Stimulated activated CD8-positive, alpha-beta memory T cell treated with anti-CD3 and anti-CD28 coated beads, Interleukin-4, amount 100 ng/mL, for 1 hour (primary cell): Measurements from ENCODE around the gene GNAS-AS1.
"Not testable (repeated sequence)": the region's sequence is repeated elsewhere in the genome, so short reads cannot be mapped to it uniquely, and the experiment has no call there.

Experiments used
- DNase-seq, 2 donors: peaks; one replicate each; pipeline ENCODE4 v3.0.0-alpha.2; 2020; ENCODE audit warnings: low read depth in 2 of 2, low spot score in 1 of 2

Gene GNAS-AS1

GRCh38 chr20:58837717-58838116, 13.0 kb downstream of the GNAS-AS1 start:
- no peak for DNase-seq

GRCh38 chr20:58836616-58837204, 14.0 kb downstream of the GNAS-AS1 start:
- DNase-seq = no peak

- no peak for DNase-seq
These were observed 15.5 kb downstream of the GNAS-AS1 start for GRCh38 chr20:58835231-58835630.

- DNase-seq = no peak
These were observed 16.8 kb downstream of the GNAS-AS1 start for GRCh38 chr20:58833921-58834320.

- no peak for DNase-seq
These were observed 18.2 kb downstream of the GNAS-AS1 start for GRCh38 chr20:58832457-58832856.

- DNase-seq = no peak
These were observed 21.2 kb downstream of the GNAS-AS1 start for GRCh38 chr20:58829531-58829941.

DNA sequence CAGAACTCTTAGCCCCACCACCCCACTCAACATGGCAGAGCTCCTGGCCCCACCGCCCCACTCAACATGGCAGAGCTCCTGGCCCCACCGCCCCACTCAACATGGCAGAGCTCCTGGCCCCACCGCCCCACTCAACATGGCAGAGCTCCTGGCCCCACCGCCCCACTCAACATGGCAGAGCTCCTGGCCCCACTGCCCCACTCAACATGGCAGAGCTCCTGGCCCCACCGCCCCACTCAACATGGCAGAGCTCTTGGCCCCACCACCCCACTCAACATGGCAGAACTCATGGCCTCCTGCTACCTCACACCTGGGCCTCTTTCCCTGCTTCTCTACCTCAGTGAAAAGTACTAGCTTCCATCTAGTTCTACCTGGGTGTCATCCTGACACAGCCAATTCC, 21.9 kb downstream of the GNAS-AS1 start:
- DNase-seq = not testable (repeated sequence)

- DNase-seq = no peak
These were observed 22.6 kb downstream of the GNAS-AS1 start for GRCh38 chr20:58828136-58828535.

DNA sequence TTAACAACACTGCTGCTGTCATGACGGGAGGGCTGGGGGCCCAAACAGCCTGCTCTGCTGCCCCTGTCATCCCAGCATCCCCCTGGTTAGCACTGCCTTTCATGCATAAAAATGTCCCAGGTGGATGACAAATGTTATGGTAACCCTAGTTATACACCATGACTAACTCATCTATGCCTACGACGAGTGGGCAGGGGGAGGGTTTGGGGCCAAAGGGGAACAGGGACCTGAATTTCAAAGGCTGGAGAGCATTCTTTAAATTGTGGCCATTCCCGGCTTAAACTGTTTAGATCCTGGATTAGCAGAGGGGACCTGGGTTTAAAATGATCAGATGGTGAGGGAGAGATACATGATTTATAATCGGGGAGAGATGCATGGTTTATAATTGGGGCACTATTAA, 24.4 kb downstream of the GNAS-AS1 start:
- DNase-seq = no peak

- no peak for DNase-seq
These were observed 25.3 kb downstream of the GNAS-AS1 start for GRCh38 chr20:58825450-58825849.

GRCh38 chr20:58824843-58825242, 25.9 kb downstream of the GNAS-AS1 start:
- DNase-seq = no peak

- DNase-seq = no peak
These were observed 27.7 kb downstream of the GNAS-AS1 start for GRCh38 chr20:58822748-58823730.

- no peak for DNase-seq
These were observed 28.6 kb downstream of the GNAS-AS1 start for GRCh38 chr20:58822149-58822548.

- DNase-seq = not testable (repeated sequence)
These were observed 30.2 kb downstream of the GNAS-AS1 start for GRCh38 chr20:58820515-58820914.

GRCh38 chr20:58819921-58820320, 30.8 kb downstream of the GNAS-AS1 start:
- no peak for DNase-seq

DNA sequence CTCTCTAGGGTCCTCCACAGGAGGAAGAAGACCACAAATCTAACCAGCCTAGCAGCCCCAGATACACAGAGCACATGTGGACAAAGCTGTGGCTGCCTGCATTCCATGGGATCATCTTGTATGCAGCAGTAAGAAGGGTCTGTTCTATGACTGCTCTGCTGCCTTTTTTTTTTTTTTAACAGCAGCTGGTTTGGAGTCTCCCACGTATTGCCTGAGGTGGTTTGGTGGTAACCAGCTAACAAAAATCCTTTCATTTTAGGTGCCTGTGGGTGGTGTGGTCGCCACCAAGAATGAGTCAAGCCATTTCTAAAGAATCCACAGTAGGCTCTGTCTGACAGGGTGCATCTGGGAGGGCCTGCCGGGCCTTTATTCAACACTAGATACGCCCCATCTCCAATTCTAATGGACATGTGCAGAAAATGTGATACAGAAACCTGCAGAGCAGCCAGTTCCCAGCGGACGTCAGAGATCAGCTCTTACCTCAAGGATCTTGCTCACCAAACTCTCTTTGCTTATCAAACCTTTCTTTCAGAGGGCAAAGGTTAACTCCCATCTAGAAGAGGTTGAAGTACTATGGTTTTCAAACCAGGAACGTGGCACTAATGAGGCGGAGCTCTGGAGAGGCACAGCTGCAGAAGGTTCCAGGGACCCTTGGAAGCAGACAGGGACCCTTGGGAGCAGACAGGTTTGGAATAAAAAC, 32.0 kb downstream of the GNAS-AS1 start:
- DNase-seq = no peak

DNA sequence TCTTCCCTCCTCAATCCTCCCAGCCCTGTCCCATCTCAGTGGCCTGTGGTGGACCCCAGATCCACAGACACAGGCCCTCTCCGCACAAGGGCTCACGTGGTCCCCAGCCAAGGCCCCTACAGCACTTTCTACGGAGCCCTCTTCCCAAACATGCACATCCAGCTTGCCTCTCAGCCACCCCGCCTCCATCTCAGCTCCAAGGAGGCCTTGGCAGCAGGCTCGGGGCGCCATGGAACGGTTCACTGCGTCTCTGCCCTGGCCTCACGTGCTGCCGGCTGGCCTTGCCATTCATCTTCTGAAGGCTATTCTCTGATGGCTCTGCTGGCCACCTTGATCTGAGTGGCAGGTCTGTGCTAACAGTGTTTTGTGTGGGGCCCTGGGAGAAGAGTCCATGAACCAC, 33.0 kb downstream of the GNAS-AS1 start:
- DNase-seq = no peak

DNA sequence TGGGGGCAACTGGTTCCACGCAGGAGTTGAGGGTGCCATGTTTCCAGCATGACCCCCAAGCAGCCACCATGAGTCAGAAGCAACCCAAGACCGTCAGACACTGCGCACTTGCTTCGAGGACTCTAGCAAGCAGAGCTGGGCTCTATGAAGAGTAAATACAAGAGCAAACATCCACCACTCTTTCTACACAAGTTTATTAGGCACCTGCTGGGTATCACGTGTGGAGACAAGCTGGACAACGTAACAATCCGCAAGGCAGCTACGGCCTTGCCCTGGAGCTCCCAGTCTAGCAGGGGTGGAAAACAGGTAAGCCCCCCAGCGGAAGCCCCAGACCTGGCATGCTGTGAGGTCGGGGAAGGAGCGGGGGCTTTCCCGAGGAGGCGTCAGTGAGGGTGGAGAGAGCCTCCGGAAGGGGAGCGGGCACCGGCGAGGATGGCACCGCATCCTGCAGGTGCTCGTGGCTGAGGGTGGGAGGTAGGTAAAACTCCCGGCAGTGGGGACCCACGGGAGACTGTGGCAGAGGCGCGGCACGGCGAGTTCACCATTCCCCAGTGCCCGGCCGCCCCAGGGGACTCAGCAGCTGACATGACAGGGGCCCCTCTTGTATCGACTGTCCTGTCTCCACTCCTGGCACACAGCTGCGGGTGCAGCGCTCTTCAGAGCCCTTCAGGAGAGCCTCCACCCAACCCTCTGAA, 33.6 kb downstream of the GNAS-AS1 start:
- DNase-seq = no peak

GRCh38 chr20:58816051-58816450, 34.7 kb downstream of the GNAS-AS1 start:
- no peak for DNase-seq

DNA sequence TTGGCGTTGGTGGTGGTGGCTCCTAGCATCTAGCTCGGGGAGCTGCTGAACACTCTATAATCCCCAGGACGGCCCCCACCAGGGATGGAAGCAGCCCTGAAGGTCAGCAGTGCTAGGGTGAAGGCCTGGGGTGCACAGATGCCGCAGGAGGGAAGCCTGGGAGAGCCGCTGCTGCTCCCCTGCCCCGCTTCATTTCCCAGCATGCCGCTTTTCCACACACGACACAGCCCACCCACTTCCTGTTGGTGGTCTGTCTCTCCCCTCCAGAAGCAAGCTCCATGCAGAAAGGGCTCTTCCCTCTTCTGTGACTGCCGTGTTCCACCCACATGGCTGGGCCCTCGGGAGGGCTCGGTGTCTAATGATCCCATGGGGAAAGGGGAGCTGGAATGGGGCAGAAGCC, 35.3 kb downstream of the GNAS-AS1 start:
- DNase-seq = no peak

- DNase-seq = no peak
These were observed 37.3 kb downstream of the GNAS-AS1 start for GRCh38 chr20:58813369-58813768.
